Measurements from ENCODE around the gene LDAF1.
"Not testable (repeated sequence)": the region's sequence is repeated elsewhere in the genome, so short reads cannot be mapped to it uniquely, and the experiment has no call there.

Gene LDAF1

GRCh38 chr16:21158208-21159110 is at the start of gene LDAF1:
Gene LDAF1 (plus strand): TSS chr16:21158674. CDS start chr16:21161183, 2,509 bp downstream.
- Histone ChIP-seq H3K36me3 (ENCODE audit: control insufficient read depth in 2 of 2, insufficient read depth in 2 of 2, low read length in 2 of 2) (peaks cover 12 to 18% of the 10 kb centered on the region in 2 donors), H3K27ac (ENCODE audit: low read depth in 2 of 2, low read length in 2 of 2) (peak within 1 kb of the TSS; percentile 62 to 80), H3K9ac (ENCODE audit: low read depth in 1 of 2, low read length in 2 of 2) (peak within 1 kb of the TSS; percentile 83 to 86), H3K27me3 (ENCODE audit: control insufficient read depth in 2 of 2, insufficient read depth in 2 of 2, low read length in 2 of 2) (no peaks in the 10 kb centered on the region), H3K4me3 (ENCODE audit: low read length in 2 of 2) (peak within 1 kb of the TSS; percentile 76 to 86), H3K4me1 (ENCODE audit: control insufficient read depth in 2 of 2, insufficient read depth in 2 of 2, low read length in 2 of 2) (peaks cover 13 to 26% of the 10 kb centered on the region in 2 donors), H3K9me3 (ENCODE audit: control insufficient read depth in 2 of 2, low read length in 2 of 2) (no peaks in the 10 kb centered on the region)

- not testable (repeated sequence) for H3K27ac ChIP-seq (ENCODE audit: low read depth in 2 of 2, low read length in 2 of 2); H3K36me3 ChIP-seq (ENCODE audit: control insufficient read depth in 2 of 2, insufficient read depth in 2 of 2, low read length in 2 of 2); H3K9me3 ChIP-seq (ENCODE audit: control insufficient read depth in 2 of 2, low read length in 2 of 2); H3K4me3 ChIP-seq (ENCODE audit: low read length in 2 of 2); H3K9ac ChIP-seq (ENCODE audit: low read depth in 1 of 2, low read length in 2 of 2); H3K27me3 ChIP-seq (ENCODE audit: control insufficient read depth in 2 of 2, insufficient read depth in 2 of 2, low read length in 2 of 2); H3K4me1 ChIP-seq (ENCODE audit: control insufficient read depth in 2 of 2, insufficient read depth in 2 of 2, low read length in 2 of 2)
These were observed 42.9 kb upstream of the LDAF1 start for GRCh38 chr16:21115551-21115950.

DNA sequence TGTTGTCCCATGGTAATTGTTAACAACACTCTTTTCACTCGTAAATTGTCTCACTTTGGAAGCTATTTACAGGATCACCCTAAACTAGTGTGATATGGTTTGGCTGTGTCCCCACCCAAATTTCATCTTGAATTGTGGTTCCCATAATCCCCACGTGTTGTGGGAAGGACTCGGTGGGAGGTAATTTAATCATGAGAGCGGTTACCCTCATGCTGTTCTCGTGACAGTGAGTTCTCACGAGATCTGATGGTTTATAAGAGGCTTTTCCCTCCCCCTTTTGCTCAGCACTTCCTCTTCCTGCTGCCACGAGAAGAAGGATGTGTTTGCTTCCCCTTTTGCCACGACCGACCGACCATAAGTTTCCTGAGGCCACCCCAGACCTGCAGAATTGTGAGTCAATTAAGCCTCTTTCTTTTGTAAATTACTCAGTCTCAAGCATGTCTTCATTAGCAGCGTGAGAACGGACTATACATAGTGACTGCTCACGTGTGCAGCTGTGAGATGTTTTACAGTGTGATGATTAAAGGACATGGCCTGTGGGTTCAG is 42.3 kb upstream of the LDAF1 start:
- no peaks in the 10 kb centered on the region for H3K9me3 ChIP-seq (ENCODE audit: control insufficient read depth in 2 of 2, low read length in 2 of 2)
- H3K27me3 ChIP-seq (ENCODE audit: control insufficient read depth in 2 of 2, insufficient read depth in 2 of 2, low read length in 2 of 2): no peaks in the 10 kb centered on the region
- no peak overlapping the region for H3K27ac ChIP-seq (ENCODE audit: low read depth in 2 of 2, low read length in 2 of 2)
- H3K4me1 ChIP-seq (ENCODE audit: control insufficient read depth in 2 of 2, insufficient read depth in 2 of 2, low read length in 2 of 2): no peaks in the 10 kb centered on the region
- peak overlapping the region in 1 of 2 donors; percentile 53 for H3K4me3 ChIP-seq (ENCODE audit: low read length in 2 of 2)
- no peaks in the 10 kb centered on the region for H3K36me3 ChIP-seq (ENCODE audit: control insufficient read depth in 2 of 2, insufficient read depth in 2 of 2, low read length in 2 of 2)
- H3K9ac ChIP-seq (ENCODE audit: low read depth in 1 of 2, low read length in 2 of 2): no peak overlapping the region

DNA sequence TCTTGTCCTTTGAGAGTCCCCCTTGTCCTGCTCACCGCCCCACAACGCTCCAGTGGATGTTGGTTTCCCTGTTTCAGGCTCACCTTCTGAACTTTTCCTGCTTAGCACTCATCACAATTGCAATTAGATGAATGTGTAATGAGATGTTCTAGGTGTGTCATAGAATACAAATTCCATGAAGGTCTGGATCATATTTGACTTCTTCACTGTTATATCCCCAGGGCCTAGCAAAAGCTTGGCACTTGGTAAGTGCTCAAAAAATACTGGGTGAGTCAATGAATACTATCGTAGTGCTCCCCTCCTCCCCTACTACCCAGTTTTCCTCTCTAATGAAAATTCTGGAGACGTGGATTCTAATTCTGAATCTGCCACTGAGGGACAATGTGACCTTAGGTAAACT is 40.9 kb upstream of the LDAF1 start:
- H3K36me3 ChIP-seq (ENCODE audit: control insufficient read depth in 2 of 2, insufficient read depth in 2 of 2, low read length in 2 of 2): no peaks in the 10 kb centered on the region
- H3K4me3 ChIP-seq (ENCODE audit: low read length in 2 of 2): no peak overlapping the region
- no peak overlapping the region for H3K9ac ChIP-seq (ENCODE audit: low read depth in 1 of 2, low read length in 2 of 2)
- H3K9me3 ChIP-seq (ENCODE audit: control insufficient read depth in 2 of 2, low read length in 2 of 2): no peaks in the 10 kb centered on the region
- H3K4me1 ChIP-seq (ENCODE audit: control insufficient read depth in 2 of 2, insufficient read depth in 2 of 2, low read length in 2 of 2): no peaks in the 10 kb centered on the region
- H3K27ac ChIP-seq (ENCODE audit: low read depth in 2 of 2, low read length in 2 of 2): no peak overlapping the region
- H3K27me3 ChIP-seq (ENCODE audit: control insufficient read depth in 2 of 2, insufficient read depth in 2 of 2, low read length in 2 of 2): no peaks in the 10 kb centered on the region

- H3K4me1 ChIP-seq (ENCODE audit: control insufficient read depth in 2 of 2, insufficient read depth in 2 of 2, low read length in 2 of 2): no peaks in the 10 kb centered on the region
- no peaks in the 10 kb centered on the region for H3K27me3 ChIP-seq (ENCODE audit: control insufficient read depth in 2 of 2, insufficient read depth in 2 of 2, low read length in 2 of 2)
- no peaks in the 10 kb centered on the region for H3K36me3 ChIP-seq (ENCODE audit: control insufficient read depth in 2 of 2, insufficient read depth in 2 of 2, low read length in 2 of 2)
- H3K4me3 ChIP-seq (ENCODE audit: low read length in 2 of 2): no peak overlapping the region
- H3K9ac ChIP-seq (ENCODE audit: low read depth in 1 of 2, low read length in 2 of 2): no peak overlapping the region
- no peak overlapping the region for H3K27ac ChIP-seq (ENCODE audit: low read depth in 2 of 2, low read length in 2 of 2)
- H3K9me3 ChIP-seq (ENCODE audit: control insufficient read depth in 2 of 2, low read length in 2 of 2): no peaks in the 10 kb centered on the region
These were observed 37.4 kb upstream of the LDAF1 start for GRCh38 chr16:21120976-21121520.

DNA sequence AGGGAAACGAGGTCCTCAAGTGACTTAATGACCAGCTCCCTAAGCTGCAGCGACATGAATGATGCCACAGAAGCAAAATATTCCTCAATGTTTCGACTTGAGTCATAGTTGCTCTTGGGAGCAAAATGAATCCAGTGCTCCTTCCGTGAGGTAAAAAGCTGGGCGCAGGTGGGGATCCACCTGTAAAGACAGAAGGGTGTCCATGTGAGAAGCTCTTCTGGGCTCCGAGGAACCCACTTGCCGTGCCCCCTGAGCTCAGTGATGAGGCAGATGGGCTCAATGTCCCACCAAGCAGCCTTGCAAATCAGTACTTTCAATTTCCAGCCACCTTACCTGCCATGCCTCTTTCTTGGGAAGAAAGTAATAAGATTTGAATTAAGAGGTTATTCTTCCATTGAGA is 33.3 kb upstream of the LDAF1 start:
- no peak overlapping the region for H3K4me3 ChIP-seq (ENCODE audit: low read length in 2 of 2)
- no peaks in the 10 kb centered on the region for H3K36me3 ChIP-seq (ENCODE audit: control insufficient read depth in 2 of 2, insufficient read depth in 2 of 2, low read length in 2 of 2)
- H3K4me1 ChIP-seq (ENCODE audit: control insufficient read depth in 2 of 2, insufficient read depth in 2 of 2, low read length in 2 of 2): no peaks in the 10 kb centered on the region
- no peaks in the 10 kb centered on the region for H3K9me3 ChIP-seq (ENCODE audit: control insufficient read depth in 2 of 2, low read length in 2 of 2)
- H3K9ac ChIP-seq (ENCODE audit: low read depth in 1 of 2, low read length in 2 of 2): no peak overlapping the region
- no peak overlapping the region for H3K27ac ChIP-seq (ENCODE audit: low read depth in 2 of 2, low read length in 2 of 2)
- no peaks in the 10 kb centered on the region for H3K27me3 ChIP-seq (ENCODE audit: control insufficient read depth in 2 of 2, insufficient read depth in 2 of 2, low read length in 2 of 2)

DNA sequence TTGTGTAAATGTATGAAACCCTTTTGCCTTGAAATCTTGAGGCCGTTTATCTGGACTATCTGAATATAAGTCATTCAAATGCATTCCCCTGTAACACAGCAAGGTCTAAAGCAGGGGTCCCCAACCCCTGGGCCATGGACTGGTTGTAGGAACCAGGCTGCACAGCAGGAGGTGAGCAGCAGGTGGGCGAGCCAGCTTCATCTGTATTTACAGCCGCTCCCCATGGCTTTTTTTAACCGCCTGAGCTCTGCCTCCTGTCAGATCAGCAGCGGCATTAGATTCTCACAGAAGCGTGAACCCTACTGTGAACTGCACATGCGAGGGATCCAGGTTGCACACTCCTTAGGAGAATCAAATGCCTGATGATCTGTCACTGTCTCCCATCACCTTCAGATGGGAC is 32.0 kb upstream of the LDAF1 start:
- H3K36me3 ChIP-seq (ENCODE audit: control insufficient read depth in 2 of 2, insufficient read depth in 2 of 2, low read length in 2 of 2): no peaks in the 10 kb centered on the region
- no peak overlapping the region for H3K27ac ChIP-seq (ENCODE audit: low read depth in 2 of 2, low read length in 2 of 2)
- H3K9me3 ChIP-seq (ENCODE audit: control insufficient read depth in 2 of 2, low read length in 2 of 2): no peaks in the 10 kb centered on the region
- H3K4me3 ChIP-seq (ENCODE audit: low read length in 2 of 2): no peak overlapping the region
- H3K27me3 ChIP-seq (ENCODE audit: control insufficient read depth in 2 of 2, insufficient read depth in 2 of 2, low read length in 2 of 2): no peaks in the 10 kb centered on the region
- H3K4me1 ChIP-seq (ENCODE audit: control insufficient read depth in 2 of 2, insufficient read depth in 2 of 2, low read length in 2 of 2): no peaks in the 10 kb centered on the region
- H3K9ac ChIP-seq (ENCODE audit: low read depth in 1 of 2, low read length in 2 of 2): no peak overlapping the region

GRCh38 chr16:21128991-21129390 is 29.5 kb upstream of the LDAF1 start:
- H3K4me1 ChIP-seq (ENCODE audit: control insufficient read depth in 2 of 2, insufficient read depth in 2 of 2, low read length in 2 of 2): no peaks in the 10 kb centered on the region
- H3K9me3 ChIP-seq (ENCODE audit: control insufficient read depth in 2 of 2, low read length in 2 of 2): no peaks in the 10 kb centered on the region
- H3K27me3 ChIP-seq (ENCODE audit: control insufficient read depth in 2 of 2, insufficient read depth in 2 of 2, low read length in 2 of 2): no peaks in the 10 kb centered on the region
- H3K9ac ChIP-seq (ENCODE audit: low read depth in 1 of 2, low read length in 2 of 2): no peak overlapping the region
- no peak overlapping the region for H3K4me3 ChIP-seq (ENCODE audit: low read length in 2 of 2)
- no peak overlapping the region for H3K27ac ChIP-seq (ENCODE audit: low read depth in 2 of 2, low read length in 2 of 2)
- H3K36me3 ChIP-seq (ENCODE audit: control insufficient read depth in 2 of 2, insufficient read depth in 2 of 2, low read length in 2 of 2): no peaks in the 10 kb centered on the region

DNA sequence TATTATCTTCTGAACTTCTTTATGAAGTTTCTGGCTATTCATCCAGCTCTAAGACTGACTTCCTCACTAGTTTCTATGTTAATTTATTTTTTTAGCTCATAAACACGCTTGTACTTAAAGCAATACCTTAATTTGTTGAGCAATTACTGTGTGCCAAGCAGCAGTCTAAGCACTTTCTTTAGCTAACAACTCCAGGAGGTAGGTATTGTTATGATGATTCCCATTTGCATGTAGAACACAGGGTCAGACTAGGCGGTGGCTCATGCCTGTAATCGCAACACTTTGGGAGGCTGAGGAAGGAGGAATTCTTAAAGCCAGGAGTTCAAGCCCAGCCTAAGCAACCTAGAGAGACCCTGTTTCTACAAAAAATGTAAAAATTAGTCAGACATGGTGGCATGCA is 27.7 kb upstream of the LDAF1 start:
- no peak overlapping the region for H3K4me3 ChIP-seq (ENCODE audit: low read length in 2 of 2)
- H3K9ac ChIP-seq (ENCODE audit: low read depth in 1 of 2, low read length in 2 of 2): no peak overlapping the region
- no peaks in the 10 kb centered on the region for H3K36me3 ChIP-seq (ENCODE audit: control insufficient read depth in 2 of 2, insufficient read depth in 2 of 2, low read length in 2 of 2)
- no peaks in the 10 kb centered on the region for H3K27me3 ChIP-seq (ENCODE audit: control insufficient read depth in 2 of 2, insufficient read depth in 2 of 2, low read length in 2 of 2)
- H3K9me3 ChIP-seq (ENCODE audit: control insufficient read depth in 2 of 2, low read length in 2 of 2): no peaks in the 10 kb centered on the region
- H3K27ac ChIP-seq (ENCODE audit: low read depth in 2 of 2, low read length in 2 of 2): no peak overlapping the region
- no peaks in the 10 kb centered on the region for H3K4me1 ChIP-seq (ENCODE audit: control insufficient read depth in 2 of 2, insufficient read depth in 2 of 2, low read length in 2 of 2)

DNA sequence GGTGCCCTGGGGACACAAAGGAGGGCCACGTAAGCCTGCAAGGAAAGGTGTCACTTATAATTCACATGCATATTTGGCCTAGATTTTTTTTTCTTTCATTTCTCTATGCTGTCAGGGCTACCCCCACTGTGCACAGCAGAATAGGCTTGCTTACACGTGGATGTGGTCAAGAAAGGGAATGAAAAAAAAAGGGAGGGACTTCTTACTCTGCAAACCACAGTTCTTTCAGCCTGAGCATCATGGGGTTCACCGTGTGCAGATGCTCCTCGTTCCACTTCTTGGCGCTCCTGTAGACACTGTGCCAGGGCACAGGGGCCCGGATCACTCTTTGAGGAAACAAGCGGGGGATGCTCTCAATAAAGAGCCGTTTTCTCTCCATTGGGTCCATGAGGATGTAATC is 24.4 kb upstream of the LDAF1 start:
- Histone ChIP-seq H3K9ac (ENCODE audit: low read depth in 1 of 2, low read length in 2 of 2) (no peak overlapping the region), H3K36me3 (ENCODE audit: control insufficient read depth in 2 of 2, insufficient read depth in 2 of 2, low read length in 2 of 2) (no peaks in the 10 kb centered on the region), H3K27ac (ENCODE audit: low read depth in 2 of 2, low read length in 2 of 2) (no peak overlapping the region), H3K4me1 (ENCODE audit: control insufficient read depth in 2 of 2, insufficient read depth in 2 of 2, low read length in 2 of 2) (no peaks in the 10 kb centered on the region), H3K27me3 (ENCODE audit: control insufficient read depth in 2 of 2, insufficient read depth in 2 of 2, low read length in 2 of 2) (no peaks in the 10 kb centered on the region), H3K4me3 (ENCODE audit: low read length in 2 of 2) (no peak overlapping the region), H3K9me3 (ENCODE audit: control insufficient read depth in 2 of 2, low read length in 2 of 2) (no peaks in the 10 kb centered on the region)
